Osteocyte (in vitro differentiated cells): Measurements from ENCODE around the gene ANO3. TPM values are rescaled to one million over a fixed set of nuclear protein-coding genes. Genes with fewer than 3 reads are reported as not detected.

Experiments
- DNase-seq: peaks from one replicate; pipeline ENCODE4 v3.0.0; 2021; ENCODE audit warnings: mixed read lengths; ENCODE audit not compliant: unreplicated experiment; ENCODE audit errors: extremely low spot score
- H3K27ac Mint-ChIP-seq: one replicate; pipeline ENCODE4 v1.8.0; 2021; ENCODE audit warnings: mild to moderate bottlenecking, mixed read lengths; ENCODE audit not compliant: unreplicated experiment
- H3K27me3 Mint-ChIP-seq: one replicate; pipeline ENCODE4 v1.8.0; 2021; ENCODE audit warnings: mixed read lengths; ENCODE audit not compliant: unreplicated experiment
- H3K36me3 Mint-ChIP-seq: one replicate; pipeline ENCODE4 v1.8.0; 2021; ENCODE audit warnings: mixed read lengths; ENCODE audit not compliant: unreplicated experiment
- H3K4me1 Mint-ChIP-seq: one replicate; pipeline ENCODE4 v1.8.0; 2021; ENCODE audit warnings: mixed read lengths; ENCODE audit not compliant: unreplicated experiment
- H3K4me3 Mint-ChIP-seq: one replicate; pipeline ENCODE4 v1.8.0; 2021; ENCODE audit warnings: mild to moderate bottlenecking, moderate library complexity, mixed read lengths; ENCODE audit not compliant: unreplicated experiment
- H3K9me3 Mint-ChIP-seq: one replicate; pipeline ENCODE4 v1.8.0; 2021; ENCODE audit warnings: mixed read lengths; ENCODE audit not compliant: unreplicated experiment
- CTCF ChIP-seq: fragments of 200-600 bp; sonication (generic); IDR thresholded peaks from 2 replicates; pipeline ENCODE4 v1.5.0; 2021; ENCODE audit warnings: antibody characterized with exemption, mild to moderate bottlenecking, moderate library complexity
- total RNA-seq: library from RNA; stranded (reverse); gene quantifications from 2 replicates; pipeline ENCODE4 v1.2.1, GENCODE V29; 2021

The ANO3 gene
- total RNA-seq, 1 donor from 2014 or later, result not detected

GRCh38 chr11:26332572-26332915 lies 614 bp downstream of the ANO3 start:
- Mint-ChIP-seq H3K36me3 (no peaks in the 10 kb centered on the region), H3K4me1 (peaks cover 18% of the 10 kb centered on the region), H3K4me3 (peak overlapping the region; percentile 65), H3K27me3 (peaks cover 34% of the 10 kb centered on the region), H3K9me3 (no peaks in the 10 kb centered on the region), H3K27ac (no peak overlapping the region)
- no peak for TF ChIP-seq CTCF
- no peak for DNase-seq

GRCh38 chr11:26333906-26334305 lies 2.0 kb downstream of the ANO3 start:
- Mint-ChIP-seq H3K9me3 (no peaks in the 10 kb centered on the region), H3K4me3 (no peak overlapping the region), H3K36me3 (no peaks in the 10 kb centered on the region), H3K4me1 (peaks cover 18% of the 10 kb centered on the region), H3K27me3 (peaks cover 28% of the 10 kb centered on the region), H3K27ac (no peak overlapping the region)
- no peak for TF ChIP-seq CTCF
- DNase-seq, result no peak

- H3K27ac Mint-ChIP-seq, result no peak overlapping the region
- peaks cover 18% of the 10 kb centered on the region for H3K4me1 Mint-ChIP-seq
- H3K9me3 Mint-ChIP-seq, result no peaks in the 10 kb centered on the region
- H3K4me3 Mint-ChIP-seq, result no peak overlapping the region
- TF ChIP-seq CTCF, result no peak
- DNase-seq, result no peak
- no peaks in the 10 kb centered on the region for H3K36me3 Mint-ChIP-seq
- peaks cover 18% of the 10 kb centered on the region for H3K27me3 Mint-ChIP-seq
Measured at GRCh38 chr11:26335903-26336302, 4.0 kb downstream of the ANO3 start.

- DNase-seq, result no peak
- no peaks in the 10 kb centered on the region for H3K4me1 Mint-ChIP-seq
- no peak overlapping the region for H3K27ac Mint-ChIP-seq
- no peaks in the 10 kb centered on the region for H3K36me3 Mint-ChIP-seq
- TF ChIP-seq CTCF, result no peak
- H3K27me3 Mint-ChIP-seq, result peaks cover 3% of the 10 kb centered on the region
- no peaks in the 10 kb centered on the region for H3K9me3 Mint-ChIP-seq
- H3K4me3 Mint-ChIP-seq, result no peak overlapping the region
Measured at GRCh38 chr11:26344647-26345046, 12.7 kb downstream of the ANO3 start.

- Mint-ChIP-seq H3K4me1 (no peaks in the 10 kb centered on the region), H3K9me3 (no peaks in the 10 kb centered on the region), H3K4me3 (no peak overlapping the region), H3K36me3 (no peaks in the 10 kb centered on the region), H3K27ac (no peak overlapping the region), H3K27me3 (peaks cover 5% of the 10 kb centered on the region)
- TF ChIP-seq CTCF, result no peak
- DNase-seq, result no peak
Measured at GRCh38 chr11:26348776-26349175, 16.8 kb downstream of the ANO3 start.
